Choroid plexus epithelial cell (primary cell): ENCODE results near the gene RBM14.

Experiments
- DNase-seq: peaks from one replicate; pipeline ENCODE4 v3.0.0-alpha.2; 2010; ENCODE audit warnings: low read depth
- H3K4me3 ChIP-seq: 2 replicates; pipeline ENCODE4 v1.5.1; 2011; ENCODE audit warnings: low read depth, mild to moderate bottlenecking, control low read depth, low read length, moderate library complexity
- CTCF ChIP-seq: conservative IDR thresholded peaks from 2 replicates; pipeline ENCODE4 v1.5.1; 2011; ENCODE audit warnings: low read depth, mild to moderate bottlenecking, control low read depth, inconsistent platforms, low read length, moderate library complexity

The RBM14 gene

GRCh38 chr11:66612458-66612857, 4.0 kb upstream of the RBM14 start:
- TF ChIP-seq CTCF = no peak

GRCh38 chr11:66614073-66614472, 2.4 kb upstream of the RBM14 start:
- no peak for DNase-seq
- no peak overlapping the region for H3K4me3 ChIP-seq
- TF ChIP-seq CTCF = no peak

More at GRCh38 chr11:66612458-66612857, 4.0 kb upstream of the RBM14 start:
- no peak for DNase-seq
- H3K4me3 ChIP-seq = no peak overlapping the region

- no peak for DNase-seq
- H3K4me3 ChIP-seq = peak overlapping the region; percentile 97
- TF ChIP-seq CTCF = no peak
Observed at GRCh38 chr11:66617155-66617834, 865 bp downstream of the RBM14 start.

GRCh38 chr11:66619080-66619554, 2.7 kb downstream of the RBM14 start:
- DNase-seq = peak; percentile 85
- no peak for TF ChIP-seq CTCF
- H3K4me3 ChIP-seq = peak overlapping the region; percentile 97

GRCh38 chr11:66624450-66624849, 8.0 kb downstream of the RBM14 start:
- DNase-seq = no peak
- H3K4me3 ChIP-seq = no peak overlapping the region
- no peak for TF ChIP-seq CTCF

- no peak overlapping the region for H3K4me3 ChIP-seq
- TF ChIP-seq CTCF = no peak
- no peak for DNase-seq
Observed at GRCh38 chr11:66625041-66625751, 8.8 kb downstream of the RBM14 start.
